ENCODE measurements around the gene CFAP90.

The CFAP90 gene

DNA sequence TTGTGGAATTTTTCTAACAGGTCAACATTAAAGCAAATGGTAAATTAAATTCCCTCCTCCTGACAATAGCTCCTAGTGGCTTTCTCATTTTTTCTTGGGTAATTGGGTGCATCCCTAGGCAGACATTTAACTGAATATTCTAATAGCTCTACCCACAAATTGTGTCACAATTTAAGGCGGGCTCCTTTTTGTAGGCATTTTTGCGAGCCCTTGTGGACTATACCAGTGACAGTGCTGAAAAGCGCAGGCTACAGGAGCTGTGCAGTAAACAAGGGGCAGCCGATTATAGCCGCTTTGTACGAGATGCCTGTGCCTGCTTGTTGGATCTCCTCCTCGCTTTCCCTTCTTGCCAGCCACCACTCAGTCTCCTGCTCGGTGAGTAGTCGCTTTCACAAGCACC lies 38.0 kb upstream of the CFAP90 start:
- no peak overlapping the region for H3K27ac ChIP-seq
- H2AFZ ChIP-seq, result no peak overlapping the region
- H3K79me2 ChIP-seq, result no peaks in the 10 kb centered on the region
- no peak overlapping the region for H3K4me3 ChIP-seq (ENCODE audit: low read depth, low read length)
- no peak overlapping the region for H3K4me2 ChIP-seq (ENCODE audit: low read length)
- no peaks in the 10 kb centered on the region for H3K4me1 ChIP-seq
- no peaks in the 10 kb centered on the region for H3K36me3 ChIP-seq (ENCODE audit: control insufficient read depth, insufficient read depth, low read length)
- no peak overlapping the region for H3K9ac ChIP-seq
- TF ChIP-seq, protein P1, sequence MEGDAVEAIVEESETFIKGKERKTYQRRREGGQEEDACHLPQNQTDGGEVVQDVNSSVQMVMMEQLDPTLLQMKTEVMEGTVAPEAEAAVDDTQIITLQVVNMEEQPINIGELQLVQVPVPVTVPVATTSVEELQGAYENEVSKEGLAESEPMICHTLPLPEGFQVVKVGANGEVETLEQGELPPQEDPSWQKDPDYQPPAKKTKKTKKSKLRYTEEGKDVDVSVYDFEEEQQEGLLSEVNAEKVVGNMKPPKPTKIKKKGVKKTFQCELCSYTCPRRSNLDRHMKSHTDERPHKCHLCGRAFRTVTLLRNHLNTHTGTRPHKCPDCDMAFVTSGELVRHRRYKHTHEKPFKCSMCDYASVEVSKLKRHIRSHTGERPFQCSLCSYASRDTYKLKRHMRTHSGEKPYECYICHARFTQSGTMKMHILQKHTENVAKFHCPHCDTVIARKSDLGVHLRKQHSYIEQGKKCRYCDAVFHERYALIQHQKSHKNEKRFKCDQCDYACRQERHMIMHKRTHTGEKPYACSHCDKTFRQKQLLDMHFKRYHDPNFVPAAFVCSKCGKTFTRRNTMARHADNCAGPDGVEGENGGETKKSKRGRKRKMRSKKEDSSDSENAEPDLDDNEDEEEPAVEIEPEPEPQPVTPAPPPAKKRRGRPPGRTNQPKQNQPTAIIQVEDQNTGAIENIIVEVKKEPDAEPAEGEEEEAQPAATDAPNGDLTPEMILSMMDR (IDR thresholded peaks at IDR 0.05), result no peak
- H3K9me3 ChIP-seq (ENCODE audit: control insufficient read depth, low read length), result no peaks in the 10 kb centered on the region
- H3K27me3 ChIP-seq (ENCODE audit: control insufficient read depth, insufficient read depth, low read length), result no peaks in the 10 kb centered on the region

DNA sequence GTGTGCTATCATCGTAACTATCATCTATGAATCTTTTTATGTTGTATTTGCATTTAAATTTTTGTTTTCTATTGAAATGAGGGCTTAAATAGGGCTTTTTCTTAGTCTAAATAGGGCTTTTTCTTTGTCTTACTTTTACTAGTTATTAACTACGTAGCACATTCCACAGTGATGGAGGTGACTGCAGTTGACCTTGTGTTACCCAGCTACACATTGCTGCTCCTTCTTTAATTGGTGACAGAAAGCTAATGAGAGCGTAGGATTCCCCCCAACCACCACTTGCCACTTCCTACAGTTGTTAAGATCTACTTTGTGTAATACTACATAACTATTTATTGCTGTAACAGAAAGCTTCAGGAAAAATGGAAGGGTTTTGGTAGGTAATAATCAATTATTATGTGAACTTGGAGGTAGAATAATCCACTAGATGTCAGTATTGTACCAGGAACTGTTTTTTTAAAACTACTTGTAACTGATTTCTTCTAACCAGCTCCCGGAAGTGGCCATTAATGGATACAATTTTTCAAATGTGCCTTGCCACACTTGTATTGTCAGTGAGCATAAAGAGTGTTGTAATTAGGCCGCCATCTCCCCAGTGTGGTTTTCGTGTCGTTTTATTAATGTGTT lies 36.0 kb upstream of the CFAP90 start:
- Histone ChIP-seq H3K79me2 (peaks cover under 1% of the 10 kb centered on the region), H3K27ac (no peak overlapping the region), H3K27me3 (ENCODE audit: control insufficient read depth, insufficient read depth, low read length) (no peaks in the 10 kb centered on the region), H3K36me3 (ENCODE audit: control insufficient read depth, insufficient read depth, low read length) (no peaks in the 10 kb centered on the region), H3K4me1 (no peaks in the 10 kb centered on the region), H3K4me2 (ENCODE audit: low read length) (no peak overlapping the region), H2AFZ (no peak overlapping the region), H3K9me3 (ENCODE audit: control insufficient read depth, low read length) (no peaks in the 10 kb centered on the region), H3K4me3 (ENCODE audit: low read depth, low read length) (no peak overlapping the region), H3K9ac (no peak overlapping the region)
- TF ChIP-seq, protein P1 (IDR thresholded peaks at IDR 0.05), result peak; percentile 47

DNA sequence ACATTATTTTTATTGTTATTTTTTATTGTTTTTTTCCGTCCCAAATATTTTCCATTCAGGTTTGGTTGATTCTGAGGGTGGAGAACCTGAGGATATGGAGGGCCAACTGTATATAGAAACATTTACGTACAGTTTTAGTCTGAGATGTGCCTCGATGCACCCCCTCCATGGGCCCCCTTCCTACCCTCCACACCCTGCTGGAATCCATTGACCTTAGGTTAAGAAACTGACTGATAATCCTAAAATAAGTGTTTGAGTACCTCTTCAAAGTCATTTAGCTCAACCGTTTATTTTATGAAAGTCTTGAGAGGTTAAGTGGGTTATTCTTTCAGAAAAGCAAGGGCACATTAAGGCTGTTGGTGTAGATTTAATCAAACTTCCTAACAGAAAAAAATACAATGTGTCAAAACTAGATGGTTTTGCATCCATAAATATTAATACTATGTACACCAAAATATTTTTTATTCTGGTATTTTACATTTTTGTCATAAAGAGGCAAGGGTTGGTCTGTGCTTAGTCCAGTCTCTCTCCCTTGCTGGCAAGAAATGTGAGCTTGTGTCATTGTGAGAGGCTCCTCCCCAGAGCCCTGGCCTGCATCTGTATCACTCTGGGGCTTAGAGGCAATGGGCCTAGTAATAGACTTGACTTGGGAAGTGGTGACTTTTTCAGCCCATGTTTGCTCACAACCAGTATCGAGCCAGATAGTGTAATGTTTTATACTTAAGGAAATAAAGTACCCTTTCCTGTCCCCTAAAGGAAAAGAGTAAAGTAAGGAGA lies 33.7 kb upstream of the CFAP90 start:
- TF ChIP-seq, protein P1 (IDR thresholded peaks at IDR 0.05), result no peak
- Histone ChIP-seq H3K27ac (no peak overlapping the region), H3K79me2 (peaks cover 6% of the 10 kb centered on the region), H3K4me2 (ENCODE audit: low read length) (no peak overlapping the region), H3K4me3 (ENCODE audit: low read depth, low read length) (no peak overlapping the region), H3K36me3 (ENCODE audit: control insufficient read depth, insufficient read depth, low read length) (no peaks in the 10 kb centered on the region), H2AFZ (no peak overlapping the region), H3K27me3 (ENCODE audit: control insufficient read depth, insufficient read depth, low read length) (no peaks in the 10 kb centered on the region), H3K9ac (no peak overlapping the region), H3K9me3 (ENCODE audit: control insufficient read depth, low read length) (no peaks in the 10 kb centered on the region), H3K4me1 (no peaks in the 10 kb centered on the region)

DNA sequence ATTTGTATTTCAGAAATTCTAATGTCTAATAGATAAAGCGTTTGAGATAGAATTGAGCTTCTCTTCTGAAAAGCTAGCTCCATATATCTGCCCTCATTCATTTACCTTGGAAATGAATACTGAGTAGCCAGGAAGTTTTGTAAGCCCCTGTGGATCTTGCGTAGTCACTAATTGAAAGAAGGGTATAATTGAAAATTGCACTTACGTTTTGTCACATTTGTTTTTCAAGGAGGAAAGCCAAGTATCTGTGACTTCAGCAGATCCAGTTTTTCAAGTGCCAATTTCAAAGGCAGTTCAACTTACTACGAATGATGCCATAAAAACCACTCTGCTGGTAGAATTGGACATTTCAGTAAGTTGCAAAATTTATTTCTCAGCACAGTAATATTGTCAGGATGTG lies 32.0 kb upstream of the CFAP90 start:
- Histone ChIP-seq H3K36me3 (ENCODE audit: control insufficient read depth, insufficient read depth, low read length) (no peaks in the 10 kb centered on the region), H3K9ac (no peak overlapping the region), H3K4me2 (ENCODE audit: low read length) (no peak overlapping the region), H3K27ac (no peak overlapping the region), H3K79me2 (peaks cover 8% of the 10 kb centered on the region), H3K27me3 (ENCODE audit: control insufficient read depth, insufficient read depth, low read length) (no peaks in the 10 kb centered on the region), H3K4me3 (ENCODE audit: low read depth, low read length) (no peak overlapping the region), H3K4me1 (no peaks in the 10 kb centered on the region), H3K9me3 (ENCODE audit: control insufficient read depth, low read length) (no peaks in the 10 kb centered on the region), H2AFZ (no peak overlapping the region)
- TF ChIP-seq, protein P1 (IDR thresholded peaks at IDR 0.05), result no peak
